ENCODE measurements around the gene TMCO4.
A peak's percentile ranks its signal among the peaks of the same experiment; 100 is the strongest.

Gene TMCO4

GRCh38 chr1:19744335-19744743, 55.4 kb downstream of the TMCO4 start:
- no peak for DNase-seq

GRCh38 chr1:19743793-19744192, 55.9 kb downstream of the TMCO4 start:
- DNase-seq = no peak

- DNase-seq = no peak
Measured at GRCh38 chr1:19743180-19743579, 56.5 kb downstream of the TMCO4 start.

- peak; percentile 43 for DNase-seq
Measured at GRCh38 chr1:19739628-19740027, 60.1 kb downstream of the TMCO4 start.

- no peak for DNase-seq
Measured at GRCh38 chr1:19738669-19739068, 61.0 kb downstream of the TMCO4 start.

GRCh38 chr1:19738076-19738475, 61.6 kb downstream of the TMCO4 start:
- no peak for DNase-seq

GRCh38 chr1:19737104-19737825, 62.5 kb downstream of the TMCO4 start:
- DNase-seq = no peak

- DNase-seq = no peak
Measured at GRCh38 chr1:19735440-19736127, 64.1 kb downstream of the TMCO4 start.

- no peak for DNase-seq
Measured at GRCh38 chr1:19734472-19734999, 65.2 kb downstream of the TMCO4 start.

- DNase-seq = no peak
Measured at GRCh38 chr1:19734056-19734455, 65.7 kb downstream of the TMCO4 start.

- DNase-seq = no peak
Measured at GRCh38 chr1:19733615-19734014, 66.1 kb downstream of the TMCO4 start.

GRCh38 chr1:19731311-19731821, 68.3 kb downstream of the TMCO4 start:
- DNase-seq = no peak

- DNase-seq = no peak
Measured at GRCh38 chr1:19730793-19731192, 68.9 kb downstream of the TMCO4 start.

- DNase-seq = no peak
Measured at GRCh38 chr1:19730232-19730631, 69.5 kb downstream of the TMCO4 start.

GRCh38 chr1:19728413-19729145, 71.1 kb downstream of the TMCO4 start:
- no peak for DNase-seq

GRCh38 chr1:19725606-19726005, 74.1 kb downstream of the TMCO4 start:
- no peak for DNase-seq

GRCh38 chr1:19723874-19724273, 75.8 kb downstream of the TMCO4 start:
- no peak for DNase-seq

GRCh38 chr1:19720973-19721372, 78.7 kb downstream of the TMCO4 start:
- no peak for DNase-seq

GRCh38 chr1:19720174-19720573, 79.5 kb downstream of the TMCO4 start:
- no peak for DNase-seq

- DNase-seq = no peak
Measured at GRCh38 chr1:19717467-19717866, 82.2 kb downstream of the TMCO4 start.

GRCh38 chr1:19715334-19716203, 84.1 kb downstream of the TMCO4 start:
- DNase-seq = peak; percentile 100

- no peak for DNase-seq
Measured at GRCh38 chr1:19712928-19713327, 86.8 kb downstream of the TMCO4 start.
